Measurements from ENCODE around the gene PCGF2.

The PCGF2 gene

GRCh38 chr17:38716368-38717005, 31.6 kb downstream of the PCGF2 start:
- DNase-seq: no peak

GRCh38 chr17:38715216-38715943, 32.8 kb downstream of the PCGF2 start:
- DNase-seq: no peak

GRCh38 chr17:38713456-38714075, 34.6 kb downstream of the PCGF2 start:
- no peak for DNase-seq

GRCh38 chr17:38712593-38712992, 35.5 kb downstream of the PCGF2 start:
- DNase-seq: no peak

- no peak for DNase-seq
Measured at GRCh38 chr17:38711792-38712571, 36.2 kb downstream of the PCGF2 start.

GRCh38 chr17:38710985-38711384, 37.2 kb downstream of the PCGF2 start:
- no peak for DNase-seq

GRCh38 chr17:38710604-38710962, 37.6 kb downstream of the PCGF2 start:
- no peak for DNase-seq

- no peak for DNase-seq
Measured at GRCh38 chr17:38709864-38710603, 38.1 kb downstream of the PCGF2 start.

- no peak for DNase-seq
Measured at GRCh38 chr17:38709104-38709820, 38.9 kb downstream of the PCGF2 start.

- DNase-seq: no peak
Measured at GRCh38 chr17:38707678-38708351, 40.3 kb downstream of the PCGF2 start.

GRCh38 chr17:38706505-38707216, 41.5 kb downstream of the PCGF2 start:
- DNase-seq: no peak

- DNase-seq: peak; percentile 30
Measured at GRCh38 chr17:38705803-38706504, 42.2 kb downstream of the PCGF2 start.

GRCh38 chr17:38705523-38705802, 42.7 kb downstream of the PCGF2 start:
- no peak for DNase-seq

- peak; percentile 82 for DNase-seq
Measured at GRCh38 chr17:38704606-38705522, 43.3 kb downstream of the PCGF2 start, which contains the start of gene MLLT6. Gene MLLT6 (plus strand): TSS chr17:38705273. CDS start chr17:38705633, 360 bp downstream.

- DNase-seq: peak; percentile 31
Measured at GRCh38 chr17:38703742-38704605, 44.2 kb downstream of the PCGF2 start.

GRCh38 chr17:38702916-38703741, 45.0 kb downstream of the PCGF2 start:
- no peak for DNase-seq
